HL-60 (cell line): ENCODE data around the gene PPP1R14C.
"Not testable (repeated sequence)": the region's sequence is repeated elsewhere in the genome, so short reads cannot be mapped to it uniquely, and the experiment has no call there.

Source experiments
- DNase-seq, 2 experiments: peaks; one replicate each; pipeline ENCODE4 v3.0.0-alpha.2; 2010 to 2020; ENCODE audit warnings: low read depth in 1 of 2, low spot score in 1 of 2
- H3K27ac ChIP-seq: fragments of 250-450 bp; sonication (Bioruptor Pico); replicated peaks from 2 replicates; pipeline ENCODE4 v1.5.1; 2020; ENCODE audit warnings: mild to moderate bottlenecking, moderate library complexity
- H3K27me3 ChIP-seq: fragments of 250-450 bp; sonication (Bioruptor Pico); 2 replicates; pipeline ENCODE4 v1.5.1; 2021; ENCODE audit warnings: mild to moderate bottlenecking, moderate library complexity; ENCODE audit not compliant: insufficient read depth, poor library complexity, severe bottlenecking
- H3K4me3 ChIP-seq: replicated peaks from 2 replicates; pipeline ENCODE4 v1.5.1; 2011; ENCODE audit warnings: mild to moderate bottlenecking, control low read depth, low read length; ENCODE audit not compliant: insufficient read depth
- GABPA ChIP-seq: IDR thresholded peaks from 2 replicates; pipeline ENCODE4 v1.6.1; 2012; ENCODE audit warnings: low read depth
- POLR2AphosphoS5 ChIP-seq: IDR thresholded peaks from 2 replicates; pipeline ENCODE4 v1.6.1; 2012; ENCODE audit warnings: low read depth
- SPI1 ChIP-seq: IDR thresholded peaks from 2 replicates; pipeline ENCODE4 v1.6.1; 2012; ENCODE audit warnings: low read depth, mild to moderate bottlenecking, borderline replicate concordance
- TF ChIP-seq, protein P1 (sequence below): IDR thresholded peaks from one replicate; pipeline ENCODE4 v1.5.1; 2011; ENCODE audit warnings: low read length, control low read depth, inconsistent platforms; ENCODE audit not compliant: insufficient read depth
- TF ChIP-seq, protein P2 (sequence below): IDR thresholded peaks from 2 replicates; pipeline ENCODE4 v1.6.1; 2012; ENCODE audit warnings: low read depth; ENCODE audit not compliant: insufficient replicate concordance

Gene PPP1R14C

DNA sequence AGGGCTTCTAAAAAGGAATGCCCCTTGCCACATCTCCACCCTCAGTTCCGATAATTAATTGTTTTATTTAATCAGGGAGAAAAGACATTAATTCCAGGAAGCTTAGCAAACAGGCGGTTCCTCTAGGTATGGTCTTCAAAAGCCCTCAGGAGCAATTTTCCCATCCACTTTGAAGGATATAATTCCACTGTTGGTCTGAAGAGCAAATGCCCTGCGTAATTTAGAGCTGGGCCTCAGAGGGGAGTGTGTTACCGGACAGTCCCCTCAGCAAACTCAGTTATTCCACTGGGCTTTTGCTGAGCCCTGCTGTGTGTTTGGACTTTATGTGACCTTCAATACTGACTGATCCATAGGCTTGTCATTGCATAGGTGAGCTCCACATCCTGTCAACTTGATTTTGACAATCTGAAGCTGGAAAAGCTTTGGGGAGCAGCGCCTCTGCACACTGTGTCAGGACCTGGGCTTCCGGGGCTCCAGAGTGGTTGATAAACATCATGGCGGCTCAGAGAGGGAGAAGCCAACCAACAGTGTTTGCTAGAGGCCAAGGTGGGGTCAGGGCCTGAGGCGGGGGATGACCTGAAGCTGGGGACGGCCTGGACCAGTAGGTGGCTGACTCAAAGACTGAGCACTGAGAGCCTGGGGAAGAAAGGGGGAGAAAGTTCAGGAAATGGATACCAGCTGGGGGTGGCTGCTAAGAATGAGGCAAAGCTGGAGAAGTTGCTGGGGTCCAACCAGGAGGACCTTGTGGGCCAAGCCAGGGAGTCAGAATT, 43.5 kb downstream of the PPP1R14C start:
- no peak overlapping the region for H3K4me3 ChIP-seq
- no peak for DNase-seq
- no peak for TF ChIP-seq POLR2AphosphoS5
- TF ChIP-seq SPI1: no peak
- TF ChIP-seq, protein P1, sequence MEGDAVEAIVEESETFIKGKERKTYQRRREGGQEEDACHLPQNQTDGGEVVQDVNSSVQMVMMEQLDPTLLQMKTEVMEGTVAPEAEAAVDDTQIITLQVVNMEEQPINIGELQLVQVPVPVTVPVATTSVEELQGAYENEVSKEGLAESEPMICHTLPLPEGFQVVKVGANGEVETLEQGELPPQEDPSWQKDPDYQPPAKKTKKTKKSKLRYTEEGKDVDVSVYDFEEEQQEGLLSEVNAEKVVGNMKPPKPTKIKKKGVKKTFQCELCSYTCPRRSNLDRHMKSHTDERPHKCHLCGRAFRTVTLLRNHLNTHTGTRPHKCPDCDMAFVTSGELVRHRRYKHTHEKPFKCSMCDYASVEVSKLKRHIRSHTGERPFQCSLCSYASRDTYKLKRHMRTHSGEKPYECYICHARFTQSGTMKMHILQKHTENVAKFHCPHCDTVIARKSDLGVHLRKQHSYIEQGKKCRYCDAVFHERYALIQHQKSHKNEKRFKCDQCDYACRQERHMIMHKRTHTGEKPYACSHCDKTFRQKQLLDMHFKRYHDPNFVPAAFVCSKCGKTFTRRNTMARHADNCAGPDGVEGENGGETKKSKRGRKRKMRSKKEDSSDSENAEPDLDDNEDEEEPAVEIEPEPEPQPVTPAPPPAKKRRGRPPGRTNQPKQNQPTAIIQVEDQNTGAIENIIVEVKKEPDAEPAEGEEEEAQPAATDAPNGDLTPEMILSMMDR: no peak
- TF ChIP-seq GABPA: no peak
- TF ChIP-seq, protein P2, sequence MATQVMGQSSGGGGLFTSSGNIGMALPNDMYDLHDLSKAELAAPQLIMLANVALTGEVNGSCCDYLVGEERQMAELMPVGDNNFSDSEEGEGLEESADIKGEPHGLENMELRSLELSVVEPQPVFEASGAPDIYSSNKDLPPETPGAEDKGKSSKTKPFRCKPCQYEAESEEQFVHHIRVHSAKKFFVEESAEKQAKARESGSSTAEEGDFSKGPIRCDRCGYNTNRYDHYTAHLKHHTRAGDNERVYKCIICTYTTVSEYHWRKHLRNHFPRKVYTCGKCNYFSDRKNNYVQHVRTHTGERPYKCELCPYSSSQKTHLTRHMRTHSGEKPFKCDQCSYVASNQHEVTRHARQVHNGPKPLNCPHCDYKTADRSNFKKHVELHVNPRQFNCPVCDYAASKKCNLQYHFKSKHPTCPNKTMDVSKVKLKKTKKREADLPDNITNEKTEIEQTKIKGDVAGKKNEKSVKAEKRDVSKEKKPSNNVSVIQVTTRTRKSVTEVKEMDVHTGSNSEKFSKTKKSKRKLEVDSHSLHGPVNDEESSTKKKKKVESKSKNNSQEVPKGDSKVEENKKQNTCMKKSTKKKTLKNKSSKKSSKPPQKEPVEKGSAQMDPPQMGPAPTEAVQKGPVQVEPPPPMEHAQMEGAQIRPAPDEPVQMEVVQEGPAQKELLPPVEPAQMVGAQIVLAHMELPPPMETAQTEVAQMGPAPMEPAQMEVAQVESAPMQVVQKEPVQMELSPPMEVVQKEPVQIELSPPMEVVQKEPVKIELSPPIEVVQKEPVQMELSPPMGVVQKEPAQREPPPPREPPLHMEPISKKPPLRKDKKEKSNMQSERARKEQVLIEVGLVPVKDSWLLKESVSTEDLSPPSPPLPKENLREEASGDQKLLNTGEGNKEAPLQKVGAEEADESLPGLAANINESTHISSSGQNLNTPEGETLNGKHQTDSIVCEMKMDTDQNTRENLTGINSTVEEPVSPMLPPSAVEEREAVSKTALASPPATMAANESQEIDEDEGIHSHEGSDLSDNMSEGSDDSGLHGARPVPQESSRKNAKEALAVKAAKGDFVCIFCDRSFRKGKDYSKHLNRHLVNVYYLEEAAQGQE: no peak
- H3K27me3 ChIP-seq: no peaks in the 10 kb centered on the region
- H3K27ac ChIP-seq: no peak overlapping the region

DNA sequence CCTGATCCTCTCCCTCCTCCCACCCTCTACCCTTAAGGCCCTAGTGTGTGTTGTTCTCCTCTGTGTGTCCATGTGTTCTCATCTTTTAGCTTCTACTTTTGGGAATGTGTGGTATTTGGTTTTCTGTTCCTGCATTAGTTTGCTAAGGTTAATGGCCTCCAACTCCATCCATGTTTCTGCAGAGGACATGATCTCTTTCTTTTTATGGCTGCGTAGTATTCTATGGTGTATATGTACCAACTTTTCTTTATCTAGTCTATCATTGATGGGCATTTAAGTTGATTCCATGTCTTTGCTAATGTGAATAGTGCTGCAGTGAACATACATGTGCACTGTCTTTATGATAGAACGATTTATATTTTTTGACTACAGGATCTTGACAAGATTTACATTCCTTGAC, 44.6 kb downstream of the PPP1R14C start:
- not testable (repeated sequence) for DNase-seq, H3K4me3 ChIP-seq, H3K27me3 ChIP-seq, H3K27ac ChIP-seq

DNA sequence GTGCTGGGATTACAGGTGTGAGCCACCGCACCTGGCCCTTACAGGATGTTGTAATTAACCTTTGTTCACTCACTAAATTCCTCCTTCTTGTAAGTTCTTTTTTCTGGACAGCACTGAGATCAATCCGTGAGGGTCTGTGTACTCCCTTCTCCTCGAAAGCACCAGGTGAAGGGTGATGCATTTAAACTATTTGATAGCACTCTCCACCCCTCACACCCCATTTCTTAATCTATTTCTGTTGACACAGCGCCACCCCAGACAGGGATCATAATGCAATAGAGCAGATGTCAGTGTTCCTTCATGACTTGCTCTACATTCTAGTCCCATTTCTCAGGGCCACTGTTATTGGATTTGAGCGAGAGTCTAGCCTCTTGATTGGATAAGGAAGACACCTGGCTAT, 46.3 kb downstream of the PPP1R14C start:
- H3K27ac ChIP-seq: no peak overlapping the region
- no peak for DNase-seq
- TF ChIP-seq GABPA: no peak
- TF ChIP-seq, protein P2: no peak
- TF ChIP-seq, protein P1: no peak
- TF ChIP-seq POLR2AphosphoS5: no peak
- TF ChIP-seq SPI1: no peak
- H3K27me3 ChIP-seq: no peaks in the 10 kb centered on the region
- no peak overlapping the region for H3K4me3 ChIP-seq

DNA sequence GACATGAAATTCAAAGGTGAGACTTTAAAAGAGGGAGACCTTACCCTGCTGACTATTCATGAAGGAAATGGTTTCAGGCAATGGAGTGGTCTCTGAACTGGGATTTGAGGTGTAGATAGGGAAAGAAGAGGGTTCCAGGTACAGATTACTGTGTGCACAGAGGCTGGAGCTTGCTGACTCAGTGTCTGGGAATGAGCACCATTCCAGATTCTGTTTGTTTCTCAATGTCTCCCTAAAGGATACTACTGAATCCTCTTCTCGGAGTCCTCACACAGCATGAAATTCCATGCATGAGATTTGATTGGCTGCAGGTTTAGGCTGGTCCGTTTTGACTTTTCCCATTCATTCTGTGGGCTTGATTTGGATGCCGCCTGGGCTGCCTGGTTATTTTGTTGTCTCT, 49.0 kb downstream of the PPP1R14C start:
- no peak for TF ChIP-seq GABPA
- no peak for TF ChIP-seq SPI1
- no peak for TF ChIP-seq POLR2AphosphoS5
- TF ChIP-seq, protein P2: no peak
- TF ChIP-seq, protein P1: no peak
- Histone ChIP-seq H3K4me3 (no peak overlapping the region), H3K27me3 (no peaks in the 10 kb centered on the region), H3K27ac (no peak overlapping the region)
- DNase-seq: no peak
